Stomach (tissue), 4 donors: ENCODE data around the gene RAD9A.

ENCODE experiments used
- CTCF ChIP-seq, 7 experiments: fragments of 450-650 bp in 4 of 7; fragments of 200-600 bp in 3 of 7; sonication (generic) in 3 of 7; IDR thresholded peaks; one replicate each; pipeline ENCODE4 v1.5.1; 2016 to 2019; ENCODE audit warnings: antibody characterized with exemption in 7 of 7, control low read depth in 2 of 7, mild to moderate bottlenecking in 1 of 7
- POLR2A ChIP-seq, 4 donors: fragments of 450-650 bp; IDR thresholded peaks; one replicate each; pipeline ENCODE4 v1.6.1; 2016; ENCODE audit warnings: antibody characterized with exemption in 4 of 4, control low read depth in 2 of 4, mild to moderate bottlenecking in 1 of 4, moderate library complexity in 1 of 4

- TF ChIP-seq CTCF (IDR thresholded peaks at IDR 0.05) (peak in 5 of 7 experiments; percentile 46 to 69 (median 52)), POLR2A (IDR thresholded peaks at IDR 0.05) (no peak)
Measured at GRCh38 chr11:67345920-67346819, 45.6 kb upstream of the RAD9A start.
